Body of pancreas (tissue), 4 donors: Measurements from ENCODE around the gene RASGEF1C. TPM values are rescaled to one million over a fixed set of nuclear protein-coding genes. Genes with fewer than 3 reads are reported as not detected.

Experiments used
- ATAC-seq: fragments of 150-250 bp; one replicate; pipeline ENCODE4 v1.9.1; 2016
- DNase-seq, 4 donors: peaks; one replicate each; pipeline ENCODE4 v3.0.0-alpha.2; 2019
- H3K27ac ChIP-seq, 4 donors: fragments of 200-600 bp; sonication (generic); 1 replicate in 3 of 4; 2 replicates in 1 of 4; pipeline versions ENCODE4 v1.5.1 to v1.6.1; 2016 to 2019; ENCODE audit warnings: mild to moderate bottlenecking in 1 of 4, mixed read lengths in 1 of 4, moderate library complexity in 1 of 4
- H3K27me3 ChIP-seq, 2 donors: fragments of 200-600 bp; sonication (generic); one replicate each; pipeline ENCODE4 v1.6.0; 2016; ENCODE audit warnings: mild to moderate bottlenecking in 1 of 2
- H3K36me3 ChIP-seq, 2 donors: fragments of 200-600 bp; sonication (generic); replicated peaks in 1 of 2; 2 replicates each; pipeline ENCODE4 v1.5.1; 2016; ENCODE audit warnings: low read depth in 2 of 2; ENCODE audit not compliant: insufficient read depth in 1 of 2
- H3K4me1 ChIP-seq: fragments of 200-600 bp; sonication (generic); one replicate; pipeline ENCODE4 v1.6.0; 2016
- H3K4me3 ChIP-seq, 2 donors: fragments of 200-600 bp; sonication (generic); 1 replicate in 1 of 2; 2 replicates in 1 of 2; pipeline ENCODE4 v1.5.1; 2016 to 2019
- H3K9me3 ChIP-seq, 3 donors: fragments of 200-600 bp; sonication (generic); 1 replicate in 2 of 3; 2 replicates in 1 of 3; pipeline ENCODE4 v1.5.1; 2016
- POLR2A ChIP-seq, 3 donors: fragments of 450-650 bp; IDR thresholded peaks; one replicate each; pipeline ENCODE4 v1.6.1; 2016; ENCODE audit warnings: antibody characterized with exemption in 3 of 3, mild to moderate bottlenecking in 2 of 3
- WGBS, 2 donors: methylation state at CpG; one replicate each; pipeline ENCODE4 v1.1.5; 2017; 5-methylcytosine and 5-hydroxymethylcytosine counted together
- intact Hi-C: fragments of 100-400 bp; cut with DNase I; formaldehyde crosslinking; loops from one replicate; pipeline ENCODE4 v1.15.1; 2023
- total RNA-seq, 2 donors: library from RNA; depleted of rRNA; stranded (reverse); fragments of >200 nt; gene quantifications; one replicate each; pipeline ENCODE4 v1.1.0, GENCODE V29; 2016
- TF ChIP-seq, protein P1 (sequence below), 7 experiments: fragments of 450-650 bp in 4 of 7; fragments of 200-600 bp in 3 of 7; sonication (generic) in 3 of 7; IDR thresholded peaks; one replicate each; pipeline ENCODE4 v1.5.1; 2016 to 2019; ENCODE audit warnings: antibody characterized with exemption in 7 of 7

The RASGEF1C gene
- total RNA-seq, 2 donors from 2014 or later = not detected

DNA sequence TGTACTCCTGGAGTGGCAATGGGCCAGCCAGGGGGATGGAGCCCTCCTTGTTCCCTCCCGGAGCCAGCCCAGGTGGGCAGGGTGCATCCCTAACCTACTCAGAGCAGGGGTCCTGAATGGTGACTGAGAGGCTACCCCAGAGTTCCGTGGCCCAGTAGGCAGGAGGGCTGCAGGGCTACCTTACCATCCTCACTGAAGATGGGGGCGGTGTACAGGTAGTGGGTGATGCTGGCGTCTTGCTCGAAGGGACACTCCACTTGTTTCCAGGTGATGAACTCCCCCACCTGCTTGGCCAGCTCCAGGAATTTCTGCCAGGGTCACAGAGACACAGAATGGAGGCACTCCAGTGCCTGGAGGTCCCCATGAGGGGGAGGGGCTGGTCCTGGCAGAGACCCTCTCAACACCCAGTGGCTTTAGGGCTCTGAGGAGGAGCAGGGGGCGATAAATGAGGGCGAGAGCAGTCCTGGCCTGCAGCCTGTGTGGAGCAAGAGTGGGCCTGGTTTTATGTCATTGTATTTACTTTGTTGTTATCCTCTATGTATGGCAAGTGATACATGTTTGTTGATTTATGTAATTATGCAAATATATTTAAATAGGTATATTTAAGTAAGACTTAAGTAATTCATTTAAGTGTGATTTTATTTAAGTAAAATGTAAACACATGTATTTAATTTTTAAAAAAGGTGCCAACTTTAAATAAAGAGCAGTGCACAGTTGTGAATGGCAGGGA lies 97.6 kb downstream of the RASGEF1C start:
- peaks cover 0 to 5% (median 0%) of the 10 kb centered on the region in 3 donors for H3K9me3 ChIP-seq
- no peak for ATAC-seq
- H3K27me3 ChIP-seq = no peaks in the 10 kb centered on the region
- H3K36me3 ChIP-seq = no peaks in the 10 kb centered on the region
- DNase-seq = no peak
- H3K27ac ChIP-seq = no peak overlapping the region
- intact Hi-C loops = no loop called here
- 79 to 85% methylated on average over 3 to 6 of the region's 7 CpGs for WGBS, 2 donors
- TF ChIP-seq, protein P1, sequence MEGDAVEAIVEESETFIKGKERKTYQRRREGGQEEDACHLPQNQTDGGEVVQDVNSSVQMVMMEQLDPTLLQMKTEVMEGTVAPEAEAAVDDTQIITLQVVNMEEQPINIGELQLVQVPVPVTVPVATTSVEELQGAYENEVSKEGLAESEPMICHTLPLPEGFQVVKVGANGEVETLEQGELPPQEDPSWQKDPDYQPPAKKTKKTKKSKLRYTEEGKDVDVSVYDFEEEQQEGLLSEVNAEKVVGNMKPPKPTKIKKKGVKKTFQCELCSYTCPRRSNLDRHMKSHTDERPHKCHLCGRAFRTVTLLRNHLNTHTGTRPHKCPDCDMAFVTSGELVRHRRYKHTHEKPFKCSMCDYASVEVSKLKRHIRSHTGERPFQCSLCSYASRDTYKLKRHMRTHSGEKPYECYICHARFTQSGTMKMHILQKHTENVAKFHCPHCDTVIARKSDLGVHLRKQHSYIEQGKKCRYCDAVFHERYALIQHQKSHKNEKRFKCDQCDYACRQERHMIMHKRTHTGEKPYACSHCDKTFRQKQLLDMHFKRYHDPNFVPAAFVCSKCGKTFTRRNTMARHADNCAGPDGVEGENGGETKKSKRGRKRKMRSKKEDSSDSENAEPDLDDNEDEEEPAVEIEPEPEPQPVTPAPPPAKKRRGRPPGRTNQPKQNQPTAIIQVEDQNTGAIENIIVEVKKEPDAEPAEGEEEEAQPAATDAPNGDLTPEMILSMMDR (IDR thresholded peaks at IDR 0.05) = no peak
- TF ChIP-seq POLR2A (IDR thresholded peaks at IDR 0.05) = no peak
- H3K4me3 ChIP-seq = no peak overlapping the region
- H3K4me1 ChIP-seq = no peaks in the 10 kb centered on the region

DNA sequence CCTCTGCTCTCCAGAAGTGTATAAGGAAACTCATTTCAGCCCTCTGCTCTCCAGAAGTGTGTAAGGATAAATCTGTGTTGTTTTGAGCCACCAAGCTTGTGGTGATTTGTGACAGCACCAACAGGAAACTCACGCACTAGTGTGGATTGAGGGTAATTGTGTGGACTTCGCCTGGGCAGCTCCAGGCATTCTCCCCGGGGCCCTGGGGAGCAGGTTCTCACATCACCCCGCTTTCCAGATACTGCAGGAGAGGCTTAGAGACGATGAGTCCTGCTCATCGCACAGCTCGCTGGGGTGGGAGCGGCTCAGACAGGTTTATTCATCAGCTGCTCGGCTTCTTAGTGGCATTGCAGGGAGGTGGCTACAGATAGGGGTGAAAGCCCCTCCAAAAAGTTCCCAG lies 99.1 kb downstream of the RASGEF1C start:
- WGBS, 2 donors = 82 to 86% methylated on average over 9 of the region's 9 CpGs
- DNase-seq (no peak), ATAC-seq (no peak)
- Histone ChIP-seq H3K4me3 (no peak overlapping the region), H3K4me1 (no peaks in the 10 kb centered on the region), H3K9me3 (peaks cover 0 to 5% (median 0%) of the 10 kb centered on the region in 3 donors), H3K27me3 (no peaks in the 10 kb centered on the region), H3K27ac (no peak overlapping the region), H3K36me3 (no peaks in the 10 kb centered on the region)
- intact Hi-C loops = no loop called here
- TF ChIP-seq, protein P1 (IDR thresholded peaks at IDR 0.05) = no peak
- no peak for TF ChIP-seq POLR2A (IDR thresholded peaks at IDR 0.05)

DNA sequence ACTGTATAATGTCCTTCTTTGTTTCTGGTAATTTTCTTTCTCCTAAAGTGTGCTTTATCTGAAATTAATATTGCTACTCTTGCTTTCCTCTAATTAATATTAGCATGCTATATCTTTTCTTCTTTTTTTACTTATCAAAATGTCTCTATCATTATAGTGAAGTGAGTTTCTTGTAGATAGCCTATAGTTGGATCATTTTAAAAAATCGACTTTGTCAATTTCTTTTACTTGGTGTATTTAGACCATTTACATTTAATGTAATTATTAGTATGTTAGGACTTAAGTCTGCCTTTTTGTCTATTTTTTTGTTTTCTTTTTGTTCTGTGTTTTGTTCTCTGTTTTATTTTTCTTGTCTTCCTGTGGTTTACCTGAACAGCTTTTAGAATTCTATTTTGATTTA lies 102.0 kb downstream of the RASGEF1C start:
- peaks cover 0 to 5% (median 0%) of the 10 kb centered on the region in 3 donors for H3K9me3 ChIP-seq
- ATAC-seq (no peak), DNase-seq (no peak)
- H3K4me3 ChIP-seq = no peak overlapping the region
- 81 to 94% methylated on average over 1 of the region's 1 CpG for whole genome bisulfite sequencing, 2 donors
- no peak overlapping the region for H3K27ac ChIP-seq
- no peaks in the 10 kb centered on the region for H3K36me3 ChIP-seq
- H3K27me3 ChIP-seq = no peaks in the 10 kb centered on the region
- TF ChIP-seq, protein P1 (IDR thresholded peaks at IDR 0.05) = no peak
- no peak for TF ChIP-seq POLR2A (IDR thresholded peaks at IDR 0.05)
- H3K4me1 ChIP-seq = no peaks in the 10 kb centered on the region
- intact Hi-C loops = no loop called here

DNA sequence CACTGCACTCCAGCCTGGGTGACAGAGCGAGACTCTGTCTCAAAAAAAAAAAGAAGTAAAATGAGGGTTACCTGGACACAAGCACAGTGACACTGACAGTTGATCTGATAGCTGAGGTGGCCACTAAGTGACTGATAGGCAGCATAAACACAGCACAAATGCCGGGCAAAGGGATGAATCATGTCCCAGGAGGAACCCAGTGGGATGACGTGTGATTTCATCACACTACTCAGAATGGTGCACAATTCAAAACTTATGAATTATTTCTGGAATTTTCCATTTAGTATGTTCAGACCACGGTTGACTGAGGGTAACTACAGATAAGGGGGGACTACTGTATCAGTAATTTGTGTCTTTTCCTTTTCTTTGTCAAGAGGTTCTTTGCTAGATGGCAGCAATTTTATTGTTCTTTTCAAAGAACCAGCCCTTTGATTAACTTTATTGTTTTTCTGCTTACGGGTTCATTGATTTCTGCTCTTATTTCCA lies 103.1 kb downstream of the RASGEF1C start:
- WGBS, 2 donors = 68 to 74% methylated on average over 5 of the region's 5 CpGs

More for the DNA sequence above, 103.1 kb downstream of the RASGEF1C start:
- peaks cover 0 to 5% (median 0%) of the 10 kb centered on the region in 3 donors for H3K9me3 ChIP-seq
- intact Hi-C loops = no loop called here
- no peak overlapping the region for H3K27ac ChIP-seq
- ATAC-seq = no peak
- no peaks in the 10 kb centered on the region for H3K4me1 ChIP-seq
- H3K27me3 ChIP-seq = no peaks in the 10 kb centered on the region
- no peak for DNase-seq
- no peaks in the 10 kb centered on the region for H3K36me3 ChIP-seq
- no peak overlapping the region for H3K4me3 ChIP-seq
- TF ChIP-seq, protein P1 (IDR thresholded peaks at IDR 0.05) = no peak
- TF ChIP-seq POLR2A (IDR thresholded peaks at IDR 0.05) = no peak
